HG03558 (cell line): Measurements from ENCODE around the gene RPL3.

Experiments
- ATAC-seq: cut with Tn5 transposase; IDR thresholded peaks from one replicate; pipeline ENCODE4 v1.9.1; 2021; ENCODE audit warnings: moderate number of reproducible peaks; ENCODE audit not compliant: unreplicated experiment; ENCODE audit errors: extremely low read depth

Gene RPL3

GRCh38 chr22:39302431-39302960, 16.9 kb downstream of the RPL3 start:
- ATAC-seq: no peak

GRCh38 chr22:39301926-39302325, 17.5 kb downstream of the RPL3 start:
- no peak for ATAC-seq

GRCh38 chr22:39301108-39301507, 18.3 kb downstream of the RPL3 start:
- no peak for ATAC-seq

GRCh38 chr22:39300186-39300830, 19.1 kb downstream of the RPL3 start:
- ATAC-seq: no peak

- ATAC-seq: no peak
Measured at GRCh38 chr22:39299829-39300178, 19.6 kb downstream of the RPL3 start.

GRCh38 chr22:39298241-39298987, 21.0 kb downstream of the RPL3 start:
- ATAC-seq: no peak

GRCh38 chr22:39297490-39298240, 21.8 kb downstream of the RPL3 start:
- no peak for ATAC-seq

- no peak for ATAC-seq
Measured at GRCh38 chr22:39296981-39297489, 22.4 kb downstream of the RPL3 start.

GRCh38 chr22:39296535-39296934, 22.9 kb downstream of the RPL3 start:
- ATAC-seq: no peak

- ATAC-seq: no peak
Measured at GRCh38 chr22:39294571-39295468, 24.6 kb downstream of the RPL3 start.

- ATAC-seq: no peak
Measured at GRCh38 chr22:39293766-39294368, 25.6 kb downstream of the RPL3 start.

- no peak for ATAC-seq
Measured at GRCh38 chr22:39292561-39293074, 26.8 kb downstream of the RPL3 start.

GRCh38 chr22:39292031-39292462, 27.4 kb downstream of the RPL3 start:
- ATAC-seq: no peak

- ATAC-seq: no peak
Measured at GRCh38 chr22:39291523-39291922, 27.9 kb downstream of the RPL3 start.

GRCh38 chr22:39290724-39291161, 28.7 kb downstream of the RPL3 start:
- ATAC-seq: no peak

GRCh38 chr22:39289975-39290720, 29.3 kb downstream of the RPL3 start:
- no peak for ATAC-seq

- ATAC-seq: no peak
Measured at GRCh38 chr22:39289533-39289932, 29.9 kb downstream of the RPL3 start.

GRCh38 chr22:39288135-39288898, 31.1 kb downstream of the RPL3 start:
- ATAC-seq: no peak
